Measurements from ENCODE around the gene FKBP5. TPM values are rescaled to one million over a fixed set of nuclear protein-coding genes. Genes with fewer than 3 reads are reported as not detected.
A peak's percentile ranks its signal among the peaks of the same experiment; 100 is the strongest.
"Not testable (repeated sequence)": the region's sequence is repeated elsewhere in the genome, so short reads cannot be mapped to it uniquely, and the experiment has no call there.

FKBP5 gene
- total RNA-seq, 3 donors from 2014 or later: 167 to 970 (median 266) TPM

- no peak for TF ChIP-seq POLR2A (IDR thresholded peaks at IDR 0.05)
- no peak for TF ChIP-seq CTCF (IDR thresholded peaks at IDR 0.05)
- no peak for TF ChIP-seq POLR2AphosphoS5 (IDR thresholded peaks at IDR 0.05)
- no peaks in the 10 kb centered on the region for H3K9me3 ChIP-seq
Observed at GRCh38 chr6:35580836-35581235, 107.9 kb downstream of the FKBP5 start.

GRCh38 chr6:35576682-35577081, 112.0 kb downstream of the FKBP5 start:
- no peaks in the 10 kb centered on the region for H3K9me3 ChIP-seq
- H3K27me3 ChIP-seq: no peaks in the 10 kb centered on the region
- H3K4me3 ChIP-seq: no peak overlapping the region
- H3K36me3 ChIP-seq: no peaks in the 10 kb centered on the region
- TF ChIP-seq POLR2A (IDR thresholded peaks at IDR 0.05) (no peak), CTCF (IDR thresholded peaks at IDR 0.05) (no peak), POLR2AphosphoS5 (IDR thresholded peaks at IDR 0.05) (no peak)
- no peaks in the 10 kb centered on the region for H3K4me1 ChIP-seq
- no peak overlapping the region for H3K27ac ChIP-seq
- no peak for DNase-seq (ENCODE audit: low spot score in 2 of 2)
- intact Hi-C loops (cut with DNase I; ENCODE audit: low total_unique reads): no loop called here

More at GRCh38 chr6:35580836-35581235, 107.9 kb downstream of the FKBP5 start:
- Histone ChIP-seq H3K4me1 (no peaks in the 10 kb centered on the region), H3K36me3 (peaks cover under 1% of the 10 kb centered on the region), H3K27ac (no peak overlapping the region), H3K27me3 (no peaks in the 10 kb centered on the region), H3K4me3 (no peak overlapping the region)
- intact Hi-C loops (cut with DNase I; ENCODE audit: low total_unique reads): no loop called here
- DNase-seq (ENCODE audit: low spot score in 2 of 2): no peak

- TF ChIP-seq CTCF (IDR thresholded peaks at IDR 0.05) (no peak), POLR2A (IDR thresholded peaks at IDR 0.05) (no peak), POLR2AphosphoS5 (IDR thresholded peaks at IDR 0.05) (no peak)
- Histone ChIP-seq H3K36me3 (no peaks in the 10 kb centered on the region), H3K4me3 (no peak overlapping the region), H3K27ac (no peak overlapping the region), H3K9me3 (no peaks in the 10 kb centered on the region), H3K4me1 (no peaks in the 10 kb centered on the region), H3K27me3 (no peaks in the 10 kb centered on the region)
- intact Hi-C loops (cut with DNase I; ENCODE audit: low total_unique reads): no loop called here
- no peak for DNase-seq (ENCODE audit: low spot score in 2 of 2)
Observed at GRCh38 chr6:35573495-35574110, 115.1 kb downstream of the FKBP5 start.

GRCh38 chr6:35570885-35571330, 117.8 kb downstream of the FKBP5 start:
- DNase-seq (ENCODE audit: low spot score in 2 of 2); intact Hi-C loops (cut with DNase I; ENCODE audit: low total_unique reads); H3K9me3 ChIP-seq; H3K4me1 ChIP-seq; H3K27me3 ChIP-seq; H3K36me3 ChIP-seq; H3K27ac ChIP-seq; H3K4me3 ChIP-seq: not testable (repeated sequence)
- peak in 1 of 3 donors; percentile 51 for TF ChIP-seq POLR2AphosphoS5 (IDR thresholded peaks at IDR 0.05)

- Histone ChIP-seq H3K9me3 (no peaks in the 10 kb centered on the region), H3K4me1 (no peaks in the 10 kb centered on the region), H3K27ac (no peak overlapping the region), H3K27me3 (no peaks in the 10 kb centered on the region), H3K36me3 (no peaks in the 10 kb centered on the region), H3K4me3 (no peak overlapping the region)
- intact Hi-C loops (cut with DNase I; ENCODE audit: low total_unique reads): no loop called here
- DNase-seq (ENCODE audit: low spot score in 2 of 2): peak in 1 of 2 donors; percentile 58
- TF ChIP-seq POLR2A (IDR thresholded peaks at IDR 0.05) (no peak), POLR2AphosphoS5 (IDR thresholded peaks at IDR 0.05) (peak in 2 of 3 donors; percentile 22 to 85), CTCF (IDR thresholded peaks at IDR 0.05) (peak in 2 of 3 donors; percentile 7 to 38)
Observed at GRCh38 chr6:35569011-35569461, 119.7 kb downstream of the FKBP5 start.
